ENCODE results near the gene MZT2B.
"Not testable (repeated sequence)": the region's sequence is repeated elsewhere in the genome, so short reads cannot be mapped to it uniquely, and the experiment has no call there.

- TF ChIP-seq, protein P1, sequence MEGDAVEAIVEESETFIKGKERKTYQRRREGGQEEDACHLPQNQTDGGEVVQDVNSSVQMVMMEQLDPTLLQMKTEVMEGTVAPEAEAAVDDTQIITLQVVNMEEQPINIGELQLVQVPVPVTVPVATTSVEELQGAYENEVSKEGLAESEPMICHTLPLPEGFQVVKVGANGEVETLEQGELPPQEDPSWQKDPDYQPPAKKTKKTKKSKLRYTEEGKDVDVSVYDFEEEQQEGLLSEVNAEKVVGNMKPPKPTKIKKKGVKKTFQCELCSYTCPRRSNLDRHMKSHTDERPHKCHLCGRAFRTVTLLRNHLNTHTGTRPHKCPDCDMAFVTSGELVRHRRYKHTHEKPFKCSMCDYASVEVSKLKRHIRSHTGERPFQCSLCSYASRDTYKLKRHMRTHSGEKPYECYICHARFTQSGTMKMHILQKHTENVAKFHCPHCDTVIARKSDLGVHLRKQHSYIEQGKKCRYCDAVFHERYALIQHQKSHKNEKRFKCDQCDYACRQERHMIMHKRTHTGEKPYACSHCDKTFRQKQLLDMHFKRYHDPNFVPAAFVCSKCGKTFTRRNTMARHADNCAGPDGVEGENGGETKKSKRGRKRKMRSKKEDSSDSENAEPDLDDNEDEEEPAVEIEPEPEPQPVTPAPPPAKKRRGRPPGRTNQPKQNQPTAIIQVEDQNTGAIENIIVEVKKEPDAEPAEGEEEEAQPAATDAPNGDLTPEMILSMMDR (IDR thresholded peaks at IDR 0.05; ENCODE audit: low read depth, low read length, poor library complexity, severe bottlenecking), result not testable (repeated sequence)
- not testable (repeated sequence) for TF ChIP-seq EZH2phosphoT487 (IDR thresholded peaks at IDR 0.05; ENCODE audit: borderline replicate concordance, low read length)
Measured at GRCh38 chr2:130138841-130139251, 43.2 kb upstream of the MZT2B start.
